Esophagus (tissue), 2 donors: ENCODE data around the gene UGT2A1. TPM values are rescaled to one million over a fixed set of nuclear protein-coding genes. Genes with fewer than 3 reads are reported as not detected.

Experiments used
- H3K27ac ChIP-seq, 2 donors: one replicate each; pipeline ENCODE4 v1.5.1; 2013; ENCODE audit warnings: low read depth in 2 of 2, mild to moderate bottlenecking in 2 of 2, inconsistent platforms in 1 of 2, low read length in 1 of 2, moderate library complexity in 1 of 2
- H3K27me3 ChIP-seq, 2 donors: one replicate each; pipeline ENCODE4 v1.6.1; 2013; ENCODE audit warnings: low read length in 2 of 2, control low read depth in 1 of 2, mild to moderate bottlenecking in 1 of 2; ENCODE audit not compliant: insufficient read depth in 2 of 2, control insufficient read depth in 1 of 2
- H3K36me3 ChIP-seq, 2 donors: one replicate each; pipeline ENCODE4 v1.6.1; 2013; ENCODE audit warnings: low read length in 1 of 2; ENCODE audit not compliant: control insufficient read depth in 2 of 2, insufficient read depth in 2 of 2
- H3K4me1 ChIP-seq, 2 donors: one replicate each; pipeline ENCODE4 v1.6.1; 2013; ENCODE audit warnings: low read length in 1 of 2; ENCODE audit not compliant: control insufficient read depth in 2 of 2, insufficient read depth in 2 of 2
- H3K4me3 ChIP-seq, 2 donors: one replicate each; pipeline ENCODE4 v1.5.1; 2013; ENCODE audit warnings: low read length in 2 of 2, mild to moderate bottlenecking in 2 of 2, low read depth in 1 of 2, moderate library complexity in 1 of 2
- H3K9me3 ChIP-seq, 2 donors: one replicate each; pipeline ENCODE4 v1.6.1; 2013; ENCODE audit warnings: mild to moderate bottlenecking in 2 of 2, low read depth in 1 of 2, low read length in 1 of 2, moderate library complexity in 1 of 2; ENCODE audit not compliant: control insufficient read depth in 2 of 2, insufficient read depth in 1 of 2
- WGBS, 2 donors: extraction: QIAGEN DNeasy Blood & Tissue Kit; methylation state at CpG; one replicate each; pipeline ENCODE4 v1.1.7; 2013; 5-methylcytosine and 5-hydroxymethylcytosine counted together
- polyA plus RNA-seq, 2 donors: library from polyadenylated mRNA; stranded (reverse); fragments of 200-250 nt; gene quantifications; one replicate each; pipeline ENCODE4 v1.2.3, GENCODE V29; 2013
- donor health status: healthy with polysubstance abuse.
- donor health status: Bipolar disorder and iron deficiency.

The UGT2A1 gene
- polyA plus RNA-seq, 2 donors, result 0.01 TPM; not detected in 1

- Histone ChIP-seq H3K27ac (no peak overlapping the region), H3K4me3 (no peak overlapping the region), H3K9me3 (no peaks in the 10 kb centered on the region), H3K36me3 (no peaks in the 10 kb centered on the region), H3K4me1 (no peaks in the 10 kb centered on the region), H3K27me3 (no peaks in the 10 kb centered on the region)
- 63 to 79% methylated on average over 6 of the region's 6 CpGs for WGBS, 2 donors
Measured at GRCh38 chr4:69656653-69657158, 3.7 kb upstream of the UGT2A1 start.

GRCh38 chr4:69650872-69651271 is 2.2 kb downstream of the UGT2A1 start:
- Histone ChIP-seq H3K4me3 (no peak overlapping the region), H3K9me3 (no peaks in the 10 kb centered on the region), H3K4me1 (no peaks in the 10 kb centered on the region), H3K36me3 (no peaks in the 10 kb centered on the region), H3K27me3 (no peaks in the 10 kb centered on the region), H3K27ac (no peak overlapping the region)
- 53 to 73% methylated on average over 3 of the region's 3 CpGs for WGBS, 2 donors

GRCh38 chr4:69649629-69650028 is 3.4 kb downstream of the UGT2A1 start:
- Histone ChIP-seq H3K36me3 (no peaks in the 10 kb centered on the region), H3K4me1 (no peaks in the 10 kb centered on the region), H3K4me3 (no peak overlapping the region), H3K27me3 (no peaks in the 10 kb centered on the region), H3K9me3 (no peaks in the 10 kb centered on the region), H3K27ac (no peak overlapping the region)
- WGBS, 2 donors, result 43 to 56% methylated on average over 2 of the region's 2 CpGs

- no peaks in the 10 kb centered on the region for H3K9me3 ChIP-seq
- no peaks in the 10 kb centered on the region for H3K27me3 ChIP-seq
- H3K36me3 ChIP-seq, result no peaks in the 10 kb centered on the region
- WGBS, 2 donors, result 22 to 36% methylated on average over 1 of the region's 1 CpG
- H3K4me3 ChIP-seq, result no peak overlapping the region
- no peaks in the 10 kb centered on the region for H3K4me1 ChIP-seq
- no peak overlapping the region for H3K27ac ChIP-seq
Measured at GRCh38 chr4:69649207-69649606, 3.8 kb downstream of the UGT2A1 start.

GRCh38 chr4:69642961-69643360 is 10.1 kb downstream of the UGT2A1 start:
- no peaks in the 10 kb centered on the region for H3K9me3 ChIP-seq
- H3K36me3 ChIP-seq, result no peaks in the 10 kb centered on the region
- no peak overlapping the region for H3K27ac ChIP-seq
- H3K4me1 ChIP-seq, result no peaks in the 10 kb centered on the region
- H3K27me3 ChIP-seq, result no peaks in the 10 kb centered on the region
- WGBS, 2 donors, result 85 to 91% methylated on average over 2 of the region's 2 CpGs
- H3K4me3 ChIP-seq, result no peak overlapping the region

GRCh38 chr4:69640289-69640688 is 12.8 kb downstream of the UGT2A1 start:
- Histone ChIP-seq H3K27ac (no peak overlapping the region), H3K4me1 (no peaks in the 10 kb centered on the region), H3K4me3 (no peak overlapping the region), H3K36me3 (no peaks in the 10 kb centered on the region), H3K27me3 (no peaks in the 10 kb centered on the region), H3K9me3 (no peaks in the 10 kb centered on the region)
- WGBS, 2 donors, result 72 to 95% methylated on average over 2 of the region's 2 CpGs

- no peak within 1 kb of the TSS for H3K27ac ChIP-seq
- H3K9me3 ChIP-seq, result no peaks in the 10 kb centered on the region
- no peak within 1 kb of the TSS for H3K4me3 ChIP-seq
- no peaks in the 10 kb centered on the region for H3K27me3 ChIP-seq
- no peaks in the 10 kb centered on the region for H3K4me1 ChIP-seq
- 91 to 93% methylated on average over 3 of the region's 3 CpGs for WGBS, 2 donors
- no peaks in the 10 kb centered on the region for H3K36me3 ChIP-seq
Measured at GRCh38 chr4:69639542-69639941, 13.5 kb downstream of the UGT2A1 start, which contains the start of gene UGT2A2. Gene UGT2A2 (minus strand): TSS chr4:69639642. CDS start chr4:69639640, 2 bp downstream.

GRCh38 chr4:69617083-69617694 is 35.9 kb downstream of the UGT2A1 start:
- Histone ChIP-seq H3K36me3 (no peaks in the 10 kb centered on the region), H3K4me3 (no peak overlapping the region), H3K9me3 (no peaks in the 10 kb centered on the region), H3K27ac (no peak overlapping the region), H3K27me3 (no peaks in the 10 kb centered on the region), H3K4me1 (no peaks in the 10 kb centered on the region)
- 68 to 73% methylated on average over 6 of the region's 6 CpGs for WGBS, 2 donors

GRCh38 chr4:69610484-69610883 is 42.6 kb downstream of the UGT2A1 start:
- H3K4me3 ChIP-seq, result no peak overlapping the region
- no peaks in the 10 kb centered on the region for H3K9me3 ChIP-seq
- no peaks in the 10 kb centered on the region for H3K36me3 ChIP-seq
- H3K27me3 ChIP-seq, result no peaks in the 10 kb centered on the region
- H3K4me1 ChIP-seq, result no peaks in the 10 kb centered on the region
- WGBS, 2 donors, result 61 to 66% methylated on average over 1 of the region's 1 CpG
- H3K27ac ChIP-seq, result no peak overlapping the region

GRCh38 chr4:69601065-69601464 is 52.0 kb downstream of the UGT2A1 start:
- no peaks in the 10 kb centered on the region for H3K9me3 ChIP-seq
- H3K4me1 ChIP-seq, result no peaks in the 10 kb centered on the region
- no peak overlapping the region for H3K27ac ChIP-seq
- no peak overlapping the region for H3K4me3 ChIP-seq
- H3K27me3 ChIP-seq, result no peaks in the 10 kb centered on the region
- WGBS, 2 donors, result 59 to 82% methylated on average over 4 of the region's 4 CpGs
- H3K36me3 ChIP-seq, result no peaks in the 10 kb centered on the region
